Nephron (organoid): ENCODE data around the gene ANKRD13C.

ENCODE experiments used
- H3K27ac Mint-ChIP-seq, 3 experiments: 2 replicates each; pipeline ENCODE4 v1.8.0; 2020; ENCODE audit warnings: mixed read lengths in 3 of 3, mild to moderate bottlenecking in 2 of 3, moderate library complexity in 1 of 3
- H3K27me3 Mint-ChIP-seq: 2 replicates; pipeline ENCODE4 v1.8.0; 2021; ENCODE audit warnings: low read depth, mild to moderate bottlenecking, moderate library complexity, mixed read lengths
- H3K36me3 Mint-ChIP-seq: 2 replicates; pipeline ENCODE4 v1.8.0; 2020; ENCODE audit warnings: low read depth, mixed read lengths
- H3K4me1 Mint-ChIP-seq: 2 replicates; pipeline ENCODE4 v1.8.0; 2020; ENCODE audit warnings: mixed read lengths
- H3K4me3 Mint-ChIP-seq, 3 experiments: 2 replicates each; pipeline ENCODE4 v1.8.0; 2020; ENCODE audit warnings: mild to moderate bottlenecking in 3 of 3, mixed read lengths in 3 of 3, moderate library complexity in 2 of 3
- H3K9me3 Mint-ChIP-seq: 2 replicates; pipeline ENCODE4 v1.8.0; 2020; ENCODE audit warnings: mixed read lengths
- CTCF ChIP-seq, 3 experiments: fragments of 200-600 bp; sonication (generic); IDR thresholded peaks; one replicate each; pipeline ENCODE4 v1.5.0; 2021; ENCODE audit warnings: antibody characterized with exemption in 3 of 3; ENCODE audit not compliant: unreplicated experiment in 3 of 3

The ANKRD13C gene

DNA sequence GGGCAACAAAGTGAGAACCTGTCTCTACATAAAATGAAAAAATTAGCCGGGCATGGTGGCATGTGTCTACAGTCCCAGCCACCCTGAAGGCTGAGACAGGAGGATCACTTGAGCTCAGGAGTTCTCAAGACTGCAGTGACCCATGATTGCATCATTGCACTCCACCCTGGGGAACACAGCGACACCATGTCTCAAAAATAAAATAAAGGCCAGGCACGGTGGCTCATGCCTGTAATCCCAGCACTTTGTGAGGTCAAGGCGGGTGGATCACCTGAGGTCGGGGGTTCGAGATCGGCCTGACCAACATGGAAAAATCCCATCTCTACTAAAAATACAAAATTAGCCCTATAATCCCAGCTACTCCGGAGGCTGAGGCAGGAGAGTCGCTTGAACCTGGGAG lies 20.1 kb downstream of the ANKRD13C start:
- TF ChIP-seq CTCF (IDR thresholded peaks at IDR 0.05; ENCODE audit: unreplicated experiment in 3 of 3), result no peak
- peaks cover 26% of the 10 kb centered on the region for H3K36me3 Mint-ChIP-seq
- H3K9me3 Mint-ChIP-seq, result no peaks in the 10 kb centered on the region
- no peak overlapping the region for H3K4me3 Mint-ChIP-seq
- no peak overlapping the region for H3K27ac Mint-ChIP-seq
- no peaks in the 10 kb centered on the region for H3K4me1 Mint-ChIP-seq
- H3K27me3 Mint-ChIP-seq, result no peaks in the 10 kb centered on the region

GRCh38 chr1:70333245-70333644 lies 21.3 kb downstream of the ANKRD13C start:
- Mint-ChIP-seq H3K4me3 (no peak overlapping the region), H3K36me3 (peaks cover 21% of the 10 kb centered on the region), H3K4me1 (no peaks in the 10 kb centered on the region), H3K27ac (no peak overlapping the region), H3K9me3 (no peaks in the 10 kb centered on the region), H3K27me3 (no peaks in the 10 kb centered on the region)
- no peak for TF ChIP-seq CTCF (IDR thresholded peaks at IDR 0.05; ENCODE audit: unreplicated experiment in 3 of 3)

DNA sequence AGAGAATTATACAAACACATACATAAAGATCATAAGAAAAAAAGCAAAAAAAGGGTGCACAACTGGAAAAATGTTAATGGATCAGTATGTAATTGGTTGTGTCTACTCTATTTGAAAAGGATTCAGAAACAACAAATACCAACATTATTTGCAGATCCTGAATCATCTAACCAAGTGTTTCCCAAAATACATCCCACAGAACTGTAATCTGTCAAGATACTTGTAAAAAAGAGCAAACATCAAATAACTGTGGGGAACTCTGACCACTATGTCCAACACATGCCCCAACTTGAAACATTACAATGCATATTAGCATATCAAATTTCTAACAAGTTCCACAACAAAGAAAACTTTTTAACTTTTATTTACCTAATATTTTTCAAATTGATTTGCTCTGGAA lies 22.6 kb downstream of the ANKRD13C start:
- Mint-ChIP-seq H3K4me3 (no peak overlapping the region), H3K36me3 (peaks cover 20% of the 10 kb centered on the region), H3K9me3 (no peaks in the 10 kb centered on the region), H3K27ac (no peak overlapping the region), H3K27me3 (no peaks in the 10 kb centered on the region), H3K4me1 (no peaks in the 10 kb centered on the region)
- TF ChIP-seq CTCF (IDR thresholded peaks at IDR 0.05; ENCODE audit: unreplicated experiment in 3 of 3), result no peak

DNA sequence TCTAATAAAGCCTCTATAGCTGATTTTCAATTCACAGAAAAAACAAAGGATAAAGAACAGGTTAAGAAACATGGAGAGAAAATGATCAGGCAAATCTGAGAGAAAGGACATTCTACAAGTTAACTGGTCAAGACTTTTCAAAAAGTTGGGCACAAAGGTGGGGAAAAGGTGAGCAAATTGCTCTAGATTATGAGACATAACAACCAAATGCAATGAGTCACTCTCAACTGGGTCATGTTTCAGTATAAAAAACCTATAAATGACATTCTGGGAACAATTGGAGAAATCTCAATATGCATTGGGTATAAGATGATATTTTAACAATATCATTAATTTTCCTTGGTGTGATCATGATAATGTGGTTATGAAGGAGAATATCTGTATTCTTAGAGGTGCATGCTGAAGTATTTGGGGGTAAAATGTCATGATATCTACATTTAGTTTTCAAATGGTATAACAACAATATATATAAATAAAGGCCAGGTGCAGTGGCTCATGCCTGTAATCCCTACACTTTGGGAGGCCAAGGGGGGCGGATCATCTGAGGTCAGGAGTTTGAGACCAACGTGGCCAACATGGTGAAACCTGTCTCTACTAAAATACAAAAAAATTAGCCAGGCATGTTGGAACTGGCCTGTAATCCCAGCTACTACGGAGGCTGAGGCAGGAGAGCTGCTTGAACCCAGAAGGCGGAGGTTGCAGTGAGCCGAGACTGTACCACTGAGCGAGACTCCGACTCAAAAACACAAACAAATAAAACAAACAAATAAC lies 27.0 kb downstream of the ANKRD13C start:
- Mint-ChIP-seq H3K4me3 (no peak overlapping the region), H3K36me3 (peaks cover 25% of the 10 kb centered on the region)

DNA sequence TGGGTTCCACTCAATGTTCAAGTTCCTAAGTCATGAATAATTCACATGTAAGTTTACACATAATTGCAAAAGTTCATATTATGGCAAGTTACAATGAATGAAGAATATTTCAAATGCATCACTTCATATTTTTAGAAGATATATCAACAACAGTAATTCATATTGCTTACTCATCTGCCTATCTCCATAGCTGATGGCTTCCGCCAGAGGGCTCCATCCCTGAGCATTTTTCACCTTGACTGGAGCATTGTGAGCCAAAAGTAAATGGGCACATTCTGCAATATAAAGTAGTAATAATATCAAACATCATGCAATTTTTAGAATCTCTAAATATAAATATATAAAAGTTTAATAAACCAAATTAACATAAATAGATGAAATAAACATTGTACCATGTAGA lies 29.8 kb downstream of the ANKRD13C start:
- H3K27ac Mint-ChIP-seq, result no peak overlapping the region
- no peak overlapping the region for H3K4me3 Mint-ChIP-seq
- H3K36me3 Mint-ChIP-seq, result peaks cover 28% of the 10 kb centered on the region
- H3K9me3 Mint-ChIP-seq, result no peaks in the 10 kb centered on the region
- H3K27me3 Mint-ChIP-seq, result no peaks in the 10 kb centered on the region
- TF ChIP-seq CTCF (IDR thresholded peaks at IDR 0.05; ENCODE audit: unreplicated experiment in 3 of 3), result no peak
- H3K4me1 Mint-ChIP-seq, result no peaks in the 10 kb centered on the region

More for the DNA sequence above, 27.0 kb downstream of the ANKRD13C start:
- H3K27ac Mint-ChIP-seq, result no peak overlapping the region
- TF ChIP-seq CTCF (IDR thresholded peaks at IDR 0.05; ENCODE audit: unreplicated experiment in 3 of 3), result no peak
- H3K9me3 Mint-ChIP-seq, result no peaks in the 10 kb centered on the region
- no peaks in the 10 kb centered on the region for H3K27me3 Mint-ChIP-seq
- H3K4me1 Mint-ChIP-seq, result no peaks in the 10 kb centered on the region

DNA sequence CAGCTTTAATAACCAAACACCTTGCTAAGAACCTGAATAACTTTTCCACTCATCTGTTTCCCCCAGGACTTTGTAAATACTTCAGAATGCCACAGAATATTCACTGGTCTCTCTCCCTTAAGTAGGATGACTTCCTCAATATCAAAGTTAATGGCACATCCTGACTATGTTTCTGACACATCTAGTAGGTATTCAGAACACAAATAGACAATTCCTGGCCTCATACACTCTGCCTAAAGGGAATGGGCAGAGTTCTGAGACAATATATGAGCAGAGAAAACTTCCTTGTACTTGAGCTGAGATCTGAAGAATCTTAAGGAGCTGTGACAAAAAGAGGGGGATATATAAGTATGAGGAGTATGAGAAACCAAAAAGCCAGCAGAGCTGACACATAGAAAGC lies 34.8 kb downstream of the ANKRD13C start:
- Mint-ChIP-seq H3K27me3 (no peaks in the 10 kb centered on the region), H3K4me3 (no peak overlapping the region), H3K4me1 (no peaks in the 10 kb centered on the region), H3K27ac (no peak overlapping the region), H3K9me3 (no peaks in the 10 kb centered on the region), H3K36me3 (peaks cover 19% of the 10 kb centered on the region)
- no peak for TF ChIP-seq CTCF (IDR thresholded peaks at IDR 0.05; ENCODE audit: unreplicated experiment in 3 of 3)
